Nephron (organoid): ENCODE results near the gene NEURL1.
"Not testable (repeated sequence)": the region's sequence is repeated elsewhere in the genome, so short reads cannot be mapped to it uniquely, and the experiment has no call there.

ENCODE experiments used
- H3K27ac Mint-ChIP-seq, 3 experiments: 2 replicates each; pipeline ENCODE4 v1.8.0; 2020; ENCODE audit warnings: mixed read lengths in 3 of 3, mild to moderate bottlenecking in 2 of 3, moderate library complexity in 1 of 3
- H3K27me3 Mint-ChIP-seq: 2 replicates; pipeline ENCODE4 v1.8.0; 2021; ENCODE audit warnings: low read depth, mild to moderate bottlenecking, moderate library complexity, mixed read lengths
- H3K36me3 Mint-ChIP-seq: 2 replicates; pipeline ENCODE4 v1.8.0; 2020; ENCODE audit warnings: low read depth, mixed read lengths
- H3K4me1 Mint-ChIP-seq: 2 replicates; pipeline ENCODE4 v1.8.0; 2020; ENCODE audit warnings: mixed read lengths
- H3K4me3 Mint-ChIP-seq, 3 experiments: 2 replicates each; pipeline ENCODE4 v1.8.0; 2020; ENCODE audit warnings: mild to moderate bottlenecking in 3 of 3, mixed read lengths in 3 of 3, moderate library complexity in 2 of 3
- H3K9me3 Mint-ChIP-seq: 2 replicates; pipeline ENCODE4 v1.8.0; 2020; ENCODE audit warnings: mixed read lengths
- TF ChIP-seq, protein P1 (sequence below), 3 experiments: fragments of 200-600 bp; sonication (generic); IDR thresholded peaks; one replicate each; pipeline ENCODE4 v1.5.0; 2021; ENCODE audit warnings: antibody characterized with exemption in 3 of 3; ENCODE audit not compliant: unreplicated experiment in 3 of 3

Gene NEURL1

DNA sequence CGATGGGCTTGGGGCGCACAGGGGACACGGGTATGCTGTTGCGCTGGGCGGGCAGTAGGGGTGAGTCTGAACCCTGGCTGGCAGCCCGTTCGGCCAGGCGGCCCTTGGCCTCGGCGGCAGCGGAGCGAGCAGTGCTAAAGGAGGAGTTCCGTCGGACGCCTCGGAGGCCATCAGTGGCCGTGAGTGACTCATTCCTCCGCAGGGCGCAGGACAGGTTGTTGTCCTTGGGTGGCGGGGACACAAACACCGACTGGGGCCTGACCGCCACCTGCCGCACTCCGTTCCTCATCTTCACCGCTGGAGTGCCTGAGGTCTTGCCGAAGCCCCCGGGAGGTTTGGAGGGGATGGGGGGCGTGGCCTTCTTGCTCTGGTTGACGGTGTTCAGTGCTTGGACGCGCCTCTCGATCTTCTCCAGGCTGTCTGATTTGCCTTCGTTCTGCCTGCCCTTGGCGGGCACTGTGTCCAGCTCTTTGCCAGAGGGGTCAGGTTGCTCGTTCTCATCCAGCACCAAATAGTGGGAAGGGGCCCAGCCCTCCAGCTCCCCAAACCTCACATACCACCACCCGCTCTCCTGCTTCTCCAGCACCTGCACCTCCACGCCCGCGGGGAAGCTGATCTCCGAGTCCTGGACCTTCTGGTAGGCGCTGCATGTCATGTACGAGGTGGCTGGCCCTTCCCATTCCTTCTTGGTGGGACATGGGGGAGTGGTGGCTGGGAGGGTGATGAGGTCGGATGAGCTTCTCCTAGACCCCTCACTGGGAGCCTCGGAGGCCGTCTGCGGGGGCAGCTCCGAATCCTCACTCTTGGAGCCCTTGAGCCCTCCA is 108.7 kb downstream of the NEURL1 start:
- Mint-ChIP-seq H3K36me3 (peaks cover 43% of the 10 kb centered on the region), H3K27ac (no peak overlapping the region), H3K4me3 (no peak overlapping the region), H3K27me3 (peaks cover 4% of the 10 kb centered on the region), H3K9me3 (no peaks in the 10 kb centered on the region), H3K4me1 (peaks cover 24% of the 10 kb centered on the region)
- TF ChIP-seq, protein P1, sequence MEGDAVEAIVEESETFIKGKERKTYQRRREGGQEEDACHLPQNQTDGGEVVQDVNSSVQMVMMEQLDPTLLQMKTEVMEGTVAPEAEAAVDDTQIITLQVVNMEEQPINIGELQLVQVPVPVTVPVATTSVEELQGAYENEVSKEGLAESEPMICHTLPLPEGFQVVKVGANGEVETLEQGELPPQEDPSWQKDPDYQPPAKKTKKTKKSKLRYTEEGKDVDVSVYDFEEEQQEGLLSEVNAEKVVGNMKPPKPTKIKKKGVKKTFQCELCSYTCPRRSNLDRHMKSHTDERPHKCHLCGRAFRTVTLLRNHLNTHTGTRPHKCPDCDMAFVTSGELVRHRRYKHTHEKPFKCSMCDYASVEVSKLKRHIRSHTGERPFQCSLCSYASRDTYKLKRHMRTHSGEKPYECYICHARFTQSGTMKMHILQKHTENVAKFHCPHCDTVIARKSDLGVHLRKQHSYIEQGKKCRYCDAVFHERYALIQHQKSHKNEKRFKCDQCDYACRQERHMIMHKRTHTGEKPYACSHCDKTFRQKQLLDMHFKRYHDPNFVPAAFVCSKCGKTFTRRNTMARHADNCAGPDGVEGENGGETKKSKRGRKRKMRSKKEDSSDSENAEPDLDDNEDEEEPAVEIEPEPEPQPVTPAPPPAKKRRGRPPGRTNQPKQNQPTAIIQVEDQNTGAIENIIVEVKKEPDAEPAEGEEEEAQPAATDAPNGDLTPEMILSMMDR (IDR thresholded peaks at IDR 0.05; ENCODE audit: unreplicated experiment in 3 of 3): no peak

DNA sequence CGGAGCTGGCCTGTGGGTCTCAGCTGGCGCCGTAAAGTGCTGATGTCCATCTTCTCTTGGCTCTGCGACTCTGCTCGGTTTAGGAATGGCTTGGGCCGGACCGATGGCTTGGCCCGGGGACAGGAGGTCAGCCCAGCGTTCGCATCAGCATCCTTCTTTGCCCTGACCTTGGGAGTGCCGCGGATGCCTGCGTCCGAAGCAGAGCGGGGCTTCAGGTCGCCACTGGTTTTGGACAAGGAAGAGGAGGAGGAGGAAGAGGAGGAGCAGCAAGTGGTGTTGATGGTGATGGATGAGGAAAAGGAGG is 109.3 kb downstream of the NEURL1 start:
- H3K36me3 Mint-ChIP-seq: peaks cover 45% of the 10 kb centered on the region
- TF ChIP-seq, protein P1 (IDR thresholded peaks at IDR 0.05; ENCODE audit: unreplicated experiment in 3 of 3): no peak

DNA sequence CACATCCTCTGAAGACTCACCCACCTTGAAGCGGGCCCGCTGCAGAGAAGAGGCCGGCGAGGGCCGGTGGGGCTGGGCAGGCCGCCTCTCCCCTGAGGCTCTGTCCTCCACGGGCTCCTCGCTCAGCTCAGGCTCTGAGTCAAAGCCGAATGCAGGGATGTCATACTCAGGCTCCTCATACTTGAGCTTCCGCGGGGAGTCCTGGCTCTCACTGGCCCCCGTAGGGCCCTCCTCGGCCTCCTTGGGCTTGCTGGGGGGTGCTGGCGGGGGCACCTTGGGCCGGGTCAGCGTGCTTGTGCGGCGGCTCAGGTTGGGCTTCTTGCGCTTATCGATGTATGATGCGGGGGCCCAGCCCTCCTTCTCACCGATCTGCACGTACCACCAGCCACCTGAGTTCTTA is 109.9 kb downstream of the NEURL1 start:
- Mint-ChIP-seq H3K27ac (no peak overlapping the region), H3K4me1 (peaks cover 13% of the 10 kb centered on the region), H3K36me3 (peaks cover 51% of the 10 kb centered on the region), H3K27me3 (peaks cover 4% of the 10 kb centered on the region), H3K4me3 (no peak overlapping the region), H3K9me3 (no peaks in the 10 kb centered on the region)
- TF ChIP-seq, protein P1 (IDR thresholded peaks at IDR 0.05; ENCODE audit: unreplicated experiment in 3 of 3): no peak

More for the DNA sequence above, 109.3 kb downstream of the NEURL1 start:
- Mint-ChIP-seq H3K4me3 (no peak overlapping the region), H3K27ac (no peak overlapping the region), H3K4me1 (peaks cover 18% of the 10 kb centered on the region), H3K9me3 (no peaks in the 10 kb centered on the region), H3K27me3 (peaks cover 4% of the 10 kb centered on the region)

DNA sequence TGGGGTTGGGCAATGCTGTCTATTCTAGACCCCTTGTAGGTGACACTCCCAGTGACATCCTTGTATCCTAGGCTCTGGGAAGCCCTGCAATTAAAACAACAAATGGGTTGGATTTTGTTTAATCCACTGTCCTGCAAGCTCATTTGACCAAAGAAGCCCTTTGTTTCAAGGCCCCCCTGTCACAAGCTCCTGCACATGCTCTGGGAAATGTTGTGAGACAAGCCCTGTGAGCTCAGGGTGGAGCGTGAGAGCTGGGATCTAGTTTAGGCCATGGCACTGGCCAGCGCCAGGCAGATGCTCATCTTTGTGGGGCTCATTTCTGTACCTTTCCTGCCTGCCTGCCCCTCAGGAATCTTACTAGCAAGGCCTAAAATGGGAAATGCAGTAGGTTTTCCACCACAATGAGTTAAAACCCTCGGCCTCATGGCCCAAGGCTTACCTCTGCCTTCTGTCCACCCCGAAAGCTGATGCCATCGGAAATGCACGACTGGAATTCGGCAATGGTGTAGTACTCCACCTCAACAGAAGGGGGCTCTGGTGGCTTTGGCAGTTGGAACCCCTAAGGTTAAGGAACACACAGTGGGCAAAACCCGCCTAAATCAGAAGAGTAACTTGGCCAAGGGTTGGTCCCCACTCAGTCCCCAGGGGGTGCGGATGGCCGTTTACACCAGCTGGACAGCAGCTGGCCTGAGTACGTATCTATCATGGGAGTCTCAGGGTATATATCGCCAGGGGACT is 112.0 kb downstream of the NEURL1 start:
- TF ChIP-seq, protein P1 (IDR thresholded peaks at IDR 0.05; ENCODE audit: unreplicated experiment in 3 of 3): peak; percentile 36 to 39 (median 38)
- Mint-ChIP-seq H3K36me3 (peaks cover 63% of the 10 kb centered on the region), H3K27me3 (peaks cover 4% of the 10 kb centered on the region), H3K27ac (no peak overlapping the region), H3K4me3 (no peak overlapping the region), H3K9me3 (peaks cover 2% of the 10 kb centered on the region), H3K4me1 (peaks cover 6% of the 10 kb centered on the region)

DNA sequence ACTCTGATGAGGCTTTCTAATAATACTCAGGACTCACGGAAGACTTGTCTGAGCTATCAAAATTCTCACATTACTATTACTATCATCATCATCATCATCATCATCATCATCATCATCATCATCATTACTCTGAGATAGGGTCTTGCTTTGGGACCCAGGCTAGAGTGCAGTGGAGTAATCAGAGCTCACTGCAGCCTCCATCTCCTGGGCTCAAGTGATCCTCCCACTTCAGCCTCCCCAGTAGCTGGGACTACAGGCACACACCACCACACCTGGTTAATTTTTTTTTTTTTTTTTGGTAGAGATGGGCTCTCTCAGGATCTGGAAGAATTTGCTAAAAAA is 112.6 kb downstream of the NEURL1 start:
- H3K36me3 Mint-ChIP-seq: peaks cover 63% of the 10 kb centered on the region
- not testable (repeated sequence) for H3K27ac Mint-ChIP-seq, H3K9me3 Mint-ChIP-seq, H3K4me1 Mint-ChIP-seq, H3K27me3 Mint-ChIP-seq, H3K4me3 Mint-ChIP-seq

DNA sequence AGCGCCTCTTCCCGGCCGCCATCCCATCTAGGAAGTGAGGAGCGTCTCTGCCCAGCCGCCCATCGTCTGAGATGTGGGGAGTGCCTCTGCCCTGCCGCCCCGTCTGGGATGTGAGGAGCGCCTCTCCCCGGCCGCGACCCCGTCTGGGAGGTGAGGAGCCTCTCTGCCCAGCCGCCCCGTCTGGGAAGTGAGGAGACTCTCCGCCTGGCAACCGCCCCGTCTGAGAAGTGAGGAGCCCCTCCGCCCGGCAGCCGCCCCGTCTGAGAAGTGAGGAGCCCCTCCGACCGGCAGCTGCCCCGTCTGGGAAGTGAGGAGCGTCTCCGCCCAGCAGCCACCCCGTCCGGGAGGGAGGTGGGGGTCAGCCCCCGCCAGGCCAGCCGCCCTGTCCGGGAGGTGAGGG is 113.5 kb downstream of the NEURL1 start:
- not testable (repeated sequence) for H3K9me3 Mint-ChIP-seq, H3K27ac Mint-ChIP-seq, H3K4me1 Mint-ChIP-seq

DNA sequence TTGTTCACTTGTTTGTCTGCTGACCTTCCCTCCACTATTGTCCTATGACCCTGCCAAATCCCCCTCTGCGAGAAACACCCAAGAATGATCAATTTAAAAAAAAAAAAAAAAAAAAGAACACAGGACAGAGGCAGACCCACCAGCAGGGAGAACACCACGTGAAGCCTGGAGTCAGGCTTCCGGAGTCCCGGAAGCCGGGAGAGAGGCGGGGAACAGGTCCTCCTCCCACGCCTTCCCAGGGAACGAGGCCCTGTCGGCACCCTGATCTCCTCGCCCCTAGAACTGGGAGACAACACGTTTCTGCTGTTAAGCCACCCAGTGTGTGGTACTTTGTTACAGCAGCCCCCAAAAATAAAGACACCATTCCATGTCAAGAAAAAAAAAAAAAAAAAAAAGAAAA is 114.6 kb downstream of the NEURL1 start:
- H3K4me3 Mint-ChIP-seq, H3K27ac Mint-ChIP-seq, H3K27me3 Mint-ChIP-seq, H3K9me3 Mint-ChIP-seq: not testable (repeated sequence)
- H3K4me1 Mint-ChIP-seq: peaks cover 10% of the 10 kb centered on the region
- peaks cover 61% of the 10 kb centered on the region for H3K36me3 Mint-ChIP-seq

More for the DNA sequence above, 113.5 kb downstream of the NEURL1 start:
- not testable (repeated sequence) for H3K27me3 Mint-ChIP-seq, H3K4me3 Mint-ChIP-seq
- peaks cover 66% of the 10 kb centered on the region for H3K36me3 Mint-ChIP-seq
